K562 (cell line): ENCODE measurements around the gene NCKAP1. TPM values are rescaled to one million over a fixed set of nuclear protein-coding genes. Genes with fewer than 3 reads are reported as not detected.
A peak's percentile ranks its signal among the peaks of the same experiment; 100 is the strongest.

Source experiments
- GATAD2B ChIP-seq: fragments of 450-650 bp; IDR thresholded peaks from 2 replicates; pipeline ENCODE4 v1.6.1; 2017; ENCODE audit warnings: mild to moderate bottlenecking, borderline replicate concordance
- HNRNPLL ChIP-seq: fragments of 200-400 bp; formaldehyde crosslinking; IDR thresholded peaks from 2 replicates; pipeline ENCODE4 v1.6.1; 2017; ENCODE audit warnings: low read length, low read depth, mild to moderate bottlenecking; ENCODE audit not compliant: poor library complexity, severe bottlenecking
- MCM5 ChIP-seq: fragments of 450-650 bp; IDR thresholded peaks from 2 replicates; pipeline ENCODE4 v1.6.1; 2016; ENCODE audit warnings: low read depth
- SNAPC5 ChIP-seq: fragments of 250-450 bp; sonication (Bioruptor Pico); IDR thresholded peaks from 2 replicates; pipeline ENCODE4 v1.8.0; 2021; ENCODE audit warnings: moderate library complexity, mild to moderate bottlenecking, inconsistent platforms
- XRCC4 ChIP-seq: IDR thresholded peaks from one replicate; pipeline ENCODE4 v1.6.1; 2011; ENCODE audit not compliant: insufficient read depth, insufficient read length; ENCODE audit errors: extremely low read depth
- ZBTB9 ChIP-seq: fragments of 450-650 bp; formaldehyde crosslinking; IDR thresholded peaks from 2 replicates; pipeline ENCODE4 v1.4.0; 2020; ENCODE audit warnings: mild to moderate bottlenecking, moderate library complexity
- ZC3H8 ChIP-seq: fragments of 450-650 bp; IDR thresholded peaks from 2 replicates; pipeline ENCODE4 v1.6.1; 2017
- ZNF395 ChIP-seq: fragments of 200-800 bp; sonication (Bioruptor generic); IDR thresholded peaks from 2 replicates; pipeline ENCODE4 v1.6.1; 2017; ENCODE audit warnings: missing genetic modification characterization, missing compliant biosample characterization
- ZNF785 ChIP-seq: fragments of 250-450 bp; sonication (Bioruptor Pico); IDR thresholded peaks from 2 replicates; pipeline ENCODE4 v1.4.0; 2020; ENCODE audit warnings: mild to moderate bottlenecking
- polyA plus RNA-seq, 8 experiments: library from polyadenylated mRNA; depleted of rRNA in 4 of 8; stranded (reverse) in 5 of 8; unstranded in 3 of 8; fragments of >200 nt; fragmentation: Nextera tagmentation in 2 of 8; fragmentation: Illumina TruSeq in 1 of 8; extraction: Ambion mirVana in 2 of 8; extraction: Trizol in 1 of 8; gene quantifications; 2 replicates each; pipeline versions ENCODE4 v1.2.1 to v1.2.3, GENCODE V29; 2011 to 2014; ENCODE audit warnings: inconsistent platforms in 1 of 8, missing spikeins in 1 of 8
- total RNA-seq, 7 experiments: library from RNA; depleted of rRNA in 6 of 7; stranded (reverse); fragments of >200 nt in 6 of 7; fragmentation: Illumina TruSeq in 2 of 7; extraction: Trizol in 2 of 7; gene quantifications; 2 replicates each; pipeline versions ENCODE4 v1.2.1 to v1.2.3, GENCODE V29; 2011 to 2021; ENCODE audit warnings: low replicate concordance in 1 of 7
- TF ChIP-seq, protein P1 (sequence below): fragments of 200-600 bp; sonication (generic); IDR thresholded peaks from one replicate; pipeline ENCODE4 v1.6.1; 2012; ENCODE audit warnings: mild to moderate bottlenecking, low read depth, low read length, inconsistent platforms
- TF ChIP-seq, protein P2 (sequence below): sonication (generic); formaldehyde crosslinking; IDR thresholded peaks from 2 replicates; pipeline ENCODE4 v1.8.0; 2022; ENCODE audit warnings: mild to moderate bottlenecking, missing genetic modification reagents
- TF ChIP-seq, protein P3 (sequence below): sonication (generic); formaldehyde crosslinking; IDR thresholded peaks from 2 replicates; pipeline ENCODE4 v1.8.1; 2022; ENCODE audit warnings: missing genetic modification reagents

Gene NCKAP1
- total and polyA plus RNA-seq, 9 of the 15 experiments (the other 6 are each of a cell fraction or from before 2014, with no cell fraction given) = 34.0 to 153 (median 88.7) TPM

- TF ChIP-seq, protein P1, sequence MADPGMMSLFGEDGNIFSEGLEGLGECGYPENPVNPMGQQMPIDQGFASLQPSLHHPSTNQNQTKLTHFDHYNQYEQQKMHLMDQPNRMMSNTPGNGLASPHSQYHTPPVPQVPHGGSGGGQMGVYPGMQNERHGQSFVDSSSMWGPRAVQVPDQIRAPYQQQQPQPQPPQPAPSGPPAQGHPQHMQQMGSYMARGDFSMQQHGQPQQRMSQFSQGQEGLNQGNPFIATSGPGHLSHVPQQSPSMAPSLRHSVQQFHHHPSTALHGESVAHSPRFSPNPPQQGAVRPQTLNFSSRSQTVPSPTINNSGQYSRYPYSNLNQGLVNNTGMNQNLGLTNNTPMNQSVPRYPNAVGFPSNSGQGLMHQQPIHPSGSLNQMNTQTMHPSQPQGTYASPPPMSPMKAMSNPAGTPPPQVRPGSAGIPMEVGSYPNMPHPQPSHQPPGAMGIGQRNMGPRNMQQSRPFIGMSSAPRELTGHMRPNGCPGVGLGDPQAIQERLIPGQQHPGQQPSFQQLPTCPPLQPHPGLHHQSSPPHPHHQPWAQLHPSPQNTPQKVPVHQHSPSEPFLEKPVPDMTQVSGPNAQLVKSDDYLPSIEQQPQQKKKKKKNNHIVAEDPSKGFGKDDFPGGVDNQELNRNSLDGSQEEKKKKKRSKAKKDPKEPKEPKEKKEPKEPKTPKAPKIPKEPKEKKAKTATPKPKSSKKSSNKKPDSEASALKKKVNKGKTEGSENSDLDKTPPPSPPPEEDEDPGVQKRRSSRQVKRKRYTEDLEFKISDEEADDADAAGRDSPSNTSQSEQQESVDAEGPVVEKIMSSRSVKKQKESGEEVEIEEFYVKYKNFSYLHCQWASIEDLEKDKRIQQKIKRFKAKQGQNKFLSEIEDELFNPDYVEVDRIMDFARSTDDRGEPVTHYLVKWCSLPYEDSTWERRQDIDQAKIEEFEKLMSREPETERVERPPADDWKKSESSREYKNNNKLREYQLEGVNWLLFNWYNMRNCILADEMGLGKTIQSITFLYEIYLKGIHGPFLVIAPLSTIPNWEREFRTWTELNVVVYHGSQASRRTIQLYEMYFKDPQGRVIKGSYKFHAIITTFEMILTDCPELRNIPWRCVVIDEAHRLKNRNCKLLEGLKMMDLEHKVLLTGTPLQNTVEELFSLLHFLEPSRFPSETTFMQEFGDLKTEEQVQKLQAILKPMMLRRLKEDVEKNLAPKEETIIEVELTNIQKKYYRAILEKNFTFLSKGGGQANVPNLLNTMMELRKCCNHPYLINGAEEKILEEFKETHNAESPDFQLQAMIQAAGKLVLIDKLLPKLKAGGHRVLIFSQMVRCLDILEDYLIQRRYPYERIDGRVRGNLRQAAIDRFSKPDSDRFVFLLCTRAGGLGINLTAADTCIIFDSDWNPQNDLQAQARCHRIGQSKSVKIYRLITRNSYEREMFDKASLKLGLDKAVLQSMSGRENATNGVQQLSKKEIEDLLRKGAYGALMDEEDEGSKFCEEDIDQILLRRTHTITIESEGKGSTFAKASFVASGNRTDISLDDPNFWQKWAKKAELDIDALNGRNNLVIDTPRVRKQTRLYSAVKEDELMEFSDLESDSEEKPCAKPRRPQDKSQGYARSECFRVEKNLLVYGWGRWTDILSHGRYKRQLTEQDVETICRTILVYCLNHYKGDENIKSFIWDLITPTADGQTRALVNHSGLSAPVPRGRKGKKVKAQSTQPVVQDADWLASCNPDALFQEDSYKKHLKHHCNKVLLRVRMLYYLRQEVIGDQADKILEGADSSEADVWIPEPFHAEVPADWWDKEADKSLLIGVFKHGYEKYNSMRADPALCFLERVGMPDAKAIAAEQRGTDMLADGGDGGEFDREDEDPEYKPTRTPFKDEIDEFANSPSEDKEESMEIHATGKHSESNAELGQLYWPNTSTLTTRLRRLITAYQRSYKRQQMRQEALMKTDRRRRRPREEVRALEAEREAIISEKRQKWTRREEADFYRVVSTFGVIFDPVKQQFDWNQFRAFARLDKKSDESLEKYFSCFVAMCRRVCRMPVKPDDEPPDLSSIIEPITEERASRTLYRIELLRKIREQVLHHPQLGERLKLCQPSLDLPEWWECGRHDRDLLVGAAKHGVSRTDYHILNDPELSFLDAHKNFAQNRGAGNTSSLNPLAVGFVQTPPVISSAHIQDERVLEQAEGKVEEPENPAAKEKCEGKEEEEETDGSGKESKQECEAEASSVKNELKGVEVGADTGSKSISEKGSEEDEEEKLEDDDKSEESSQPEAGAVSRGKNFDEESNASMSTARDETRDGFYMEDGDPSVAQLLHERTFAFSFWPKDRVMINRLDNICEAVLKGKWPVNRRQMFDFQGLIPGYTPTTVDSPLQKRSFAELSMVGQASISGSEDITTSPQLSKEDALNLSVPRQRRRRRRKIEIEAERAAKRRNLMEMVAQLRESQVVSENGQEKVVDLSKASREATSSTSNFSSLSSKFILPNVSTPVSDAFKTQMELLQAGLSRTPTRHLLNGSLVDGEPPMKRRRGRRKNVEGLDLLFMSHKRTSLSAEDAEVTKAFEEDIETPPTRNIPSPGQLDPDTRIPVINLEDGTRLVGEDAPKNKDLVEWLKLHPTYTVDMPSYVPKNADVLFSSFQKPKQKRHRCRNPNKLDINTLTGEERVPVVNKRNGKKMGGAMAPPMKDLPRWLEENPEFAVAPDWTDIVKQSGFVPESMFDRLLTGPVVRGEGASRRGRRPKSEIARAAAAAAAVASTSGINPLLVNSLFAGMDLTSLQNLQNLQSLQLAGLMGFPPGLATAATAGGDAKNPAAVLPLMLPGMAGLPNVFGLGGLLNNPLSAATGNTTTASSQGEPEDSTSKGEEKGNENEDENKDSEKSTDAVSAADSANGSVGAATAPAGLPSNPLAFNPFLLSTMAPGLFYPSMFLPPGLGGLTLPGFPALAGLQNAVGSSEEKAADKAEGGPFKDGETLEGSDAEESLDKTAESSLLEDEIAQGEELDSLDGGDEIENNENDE = no peak
- TF ChIP-seq XRCC4 (no peak), ZNF395 (0 out of 2 replicates have a peak, but pooled peaks have one; percentile 18), HNRNPLL (no peak), ZBTB9 (CRISPR knock-in tag) (0 out of 2 replicates have a peak, but pooled peaks have one; percentile 33), MCM5 (no peak), GATAD2B (0 out of 2 replicates have a peak, but pooled peaks have one; percentile 40), ZNF785 (no peak), SNAPC5 (no peak), ZC3H8 (no peak)
- TF ChIP-seq, protein P2, sequence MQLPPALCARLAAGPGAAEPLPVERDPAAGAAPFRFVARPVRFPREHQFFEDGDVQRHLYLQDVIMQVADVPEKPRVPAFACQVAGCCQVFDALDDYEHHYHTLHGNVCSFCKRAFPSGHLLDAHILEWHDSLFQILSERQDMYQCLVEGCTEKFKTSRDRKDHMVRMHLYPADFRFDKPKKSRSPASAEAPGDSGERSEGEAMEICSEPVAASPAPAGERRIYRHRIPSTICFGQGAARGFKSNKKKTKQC = no peak
- TF ChIP-seq, protein P3, sequence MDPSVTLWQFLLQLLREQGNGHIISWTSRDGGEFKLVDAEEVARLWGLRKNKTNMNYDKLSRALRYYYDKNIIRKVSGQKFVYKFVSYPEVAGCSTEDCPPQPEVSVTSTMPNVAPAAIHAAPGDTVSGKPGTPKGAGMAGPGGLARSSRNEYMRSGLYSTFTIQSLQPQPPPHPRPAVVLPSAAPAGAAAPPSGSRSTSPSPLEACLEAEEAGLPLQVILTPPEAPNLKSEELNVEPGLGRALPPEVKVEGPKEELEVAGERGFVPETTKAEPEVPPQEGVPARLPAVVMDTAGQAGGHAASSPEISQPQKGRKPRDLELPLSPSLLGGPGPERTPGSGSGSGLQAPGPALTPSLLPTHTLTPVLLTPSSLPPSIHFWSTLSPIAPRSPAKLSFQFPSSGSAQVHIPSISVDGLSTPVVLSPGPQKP (CRISPR knock-in tag) = no peak
Measured at GRCh38 chr2:183059561-183059960, 21.3 kb upstream of the NCKAP1 start (continued).
